ENCODE results near the gene MTARC2.

GRCh38 chr1:220797553-220797952, 49.4 kb downstream of the MTARC2 start:
- TF ChIP-seq TAF1 (IDR thresholded peaks at IDR 0.05; ENCODE audit: borderline replicate concordance, low read depth, low read length) (no peak), EP300 (IDR thresholded peaks at IDR 0.05; ENCODE audit: borderline replicate concordance in 1 of 2, low read depth in 1 of 2, low read length in 1 of 2) (no peak), PBX3 (IDR thresholded peaks at IDR 0.05) (no peak), POLR2AphosphoS5 (IDR thresholded peaks at IDR 0.05; ENCODE audit: low read depth, low read length) (no peak), FOXM1 (IDR thresholded peaks at IDR 0.05; ENCODE audit: low read depth) (no peak), NFIC (IDR thresholded peaks at IDR 0.05; ENCODE audit: borderline replicate concordance) (no peak)
- TF ChIP-seq, protein P1, sequence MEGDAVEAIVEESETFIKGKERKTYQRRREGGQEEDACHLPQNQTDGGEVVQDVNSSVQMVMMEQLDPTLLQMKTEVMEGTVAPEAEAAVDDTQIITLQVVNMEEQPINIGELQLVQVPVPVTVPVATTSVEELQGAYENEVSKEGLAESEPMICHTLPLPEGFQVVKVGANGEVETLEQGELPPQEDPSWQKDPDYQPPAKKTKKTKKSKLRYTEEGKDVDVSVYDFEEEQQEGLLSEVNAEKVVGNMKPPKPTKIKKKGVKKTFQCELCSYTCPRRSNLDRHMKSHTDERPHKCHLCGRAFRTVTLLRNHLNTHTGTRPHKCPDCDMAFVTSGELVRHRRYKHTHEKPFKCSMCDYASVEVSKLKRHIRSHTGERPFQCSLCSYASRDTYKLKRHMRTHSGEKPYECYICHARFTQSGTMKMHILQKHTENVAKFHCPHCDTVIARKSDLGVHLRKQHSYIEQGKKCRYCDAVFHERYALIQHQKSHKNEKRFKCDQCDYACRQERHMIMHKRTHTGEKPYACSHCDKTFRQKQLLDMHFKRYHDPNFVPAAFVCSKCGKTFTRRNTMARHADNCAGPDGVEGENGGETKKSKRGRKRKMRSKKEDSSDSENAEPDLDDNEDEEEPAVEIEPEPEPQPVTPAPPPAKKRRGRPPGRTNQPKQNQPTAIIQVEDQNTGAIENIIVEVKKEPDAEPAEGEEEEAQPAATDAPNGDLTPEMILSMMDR (IDR thresholded peaks at IDR 0.05) = no peak
